ENCODE results near the gene PHLPP1.

The PHLPP1 gene

DNA sequence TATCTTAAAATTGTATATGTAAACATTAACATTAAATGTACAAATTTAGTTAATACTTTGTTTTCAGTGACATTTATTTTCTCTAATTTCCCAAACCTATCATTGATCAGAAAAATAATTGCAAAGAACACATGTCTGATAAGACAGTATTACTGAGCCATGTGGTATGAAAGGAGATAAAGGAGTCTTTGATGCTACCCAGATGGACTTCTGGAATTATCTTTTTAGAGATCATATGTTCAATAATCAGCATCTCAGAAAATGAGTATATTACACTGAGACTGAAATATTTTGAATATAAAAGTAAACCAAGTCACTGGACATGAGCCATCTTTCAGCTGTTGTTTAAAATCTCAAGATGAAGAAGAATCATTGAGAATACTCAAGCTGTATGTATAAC lies 153.3 kb downstream of the PHLPP1 start:
- Histone ChIP-seq H3F3A (ENCODE audit: insufficient read depth, low read length) (peaks cover 24% of the 10 kb centered on the region), H3K27me3 (replicated peaks; ENCODE audit: insufficient read depth, low read length) (no peaks in the 10 kb centered on the region), H3K4me2 (ENCODE audit: low read depth, low read length) (peak overlapping the region; percentile 80), H3K9me2 (replicated peaks; ENCODE audit: insufficient read depth, low read length) (no peaks in the 10 kb centered on the region), H3K79me2 (ENCODE audit: low read length) (no peaks in the 10 kb centered on the region), H3K9me3 (replicated peaks; ENCODE audit: insufficient read depth, low read length) (no peaks in the 10 kb centered on the region), H3K27ac (ENCODE audit: low read length) (peak overlapping the region; percentile 86; the same call in 1 of the 2 replicates), H3K36me3 (replicated peaks; ENCODE audit: insufficient read depth, low read length) (no peaks in the 10 kb centered on the region), H4K20me1 (ENCODE audit: insufficient read depth, low read length) (no peaks in the 10 kb centered on the region), H3K4me1 (ENCODE audit: low read length) (peaks cover 24% of the 10 kb centered on the region), H3K9ac (ENCODE audit: low read length) (0 out of 2 replicates have a peak overlapping the region, but pooled peaks have one; percentile 57), H2AFZ (ENCODE audit: low read length) (peak overlapping the region; percentile 92; the same call in 1 of the 2 replicates), H3K4me3 (ENCODE audit: low read length) (0 out of 2 replicates have a peak overlapping the region, but pooled peaks have one; percentile 49)
- DNase-seq: no peak
- TF ChIP-seq EZH2 (optimal IDR thresholded peaks at IDR 0.05; ENCODE audit: low read depth, low read length) (no peak), CTCF (IDR thresholded peaks at IDR 0.05; ENCODE audit: low read length) (no peak), EZH2phosphoT487 (IDR thresholded peaks at IDR 0.05; ENCODE audit: low read length) (no peak)

DNA sequence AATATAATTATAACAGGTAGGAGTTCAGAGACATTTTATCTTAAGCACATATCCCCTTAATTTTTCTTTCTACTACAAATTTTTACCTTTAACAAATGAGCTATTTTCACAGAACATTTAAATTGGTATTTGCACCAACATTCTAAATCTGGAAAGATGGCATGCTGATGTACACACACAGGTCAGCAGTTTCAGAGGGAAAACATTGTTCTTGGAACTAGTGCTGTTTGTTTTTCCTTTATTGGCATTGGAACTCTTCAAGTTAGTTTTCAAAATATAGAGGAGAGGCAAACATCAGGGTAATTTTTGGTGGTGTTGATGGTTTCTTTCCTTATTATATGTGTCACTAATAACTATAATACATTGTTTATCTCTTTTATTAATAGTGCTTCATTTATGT lies 155.3 kb downstream of the PHLPP1 start:
- no peak overlapping the region; the same call in 1 of the 2 replicates for H3K4me3 ChIP-seq (ENCODE audit: low read length)
- no peaks in the 10 kb centered on the region for H4K20me1 ChIP-seq (ENCODE audit: insufficient read depth, low read length)
- no peaks in the 10 kb centered on the region for H3K9me3 ChIP-seq (replicated peaks; ENCODE audit: insufficient read depth, low read length)
- no peaks in the 10 kb centered on the region for H3K9me2 ChIP-seq (replicated peaks; ENCODE audit: insufficient read depth, low read length)
- H3K36me3 ChIP-seq (replicated peaks; ENCODE audit: insufficient read depth, low read length): no peaks in the 10 kb centered on the region
- no peak for TF ChIP-seq CTCF (IDR thresholded peaks at IDR 0.05; ENCODE audit: low read length)
- no peak for TF ChIP-seq EZH2 (optimal IDR thresholded peaks at IDR 0.05; ENCODE audit: low read depth, low read length)
- no peak for TF ChIP-seq EZH2phosphoT487 (IDR thresholded peaks at IDR 0.05; ENCODE audit: low read length)
- peak overlapping the region; percentile 80 for H3K4me2 ChIP-seq (ENCODE audit: low read depth, low read length)
- no peaks in the 10 kb centered on the region for H3K79me2 ChIP-seq (ENCODE audit: low read length)
- peaks cover 24% of the 10 kb centered on the region for H3K4me1 ChIP-seq (ENCODE audit: low read length)
- peak overlapping the region; percentile 86; the same call in 1 of the 2 replicates for H3K27ac ChIP-seq (ENCODE audit: low read length)
- no peak overlapping the region for H2AFZ ChIP-seq (ENCODE audit: low read length)
- DNase-seq: no peak
- peaks cover 24% of the 10 kb centered on the region for H3F3A ChIP-seq (ENCODE audit: insufficient read depth, low read length)
- H3K9ac ChIP-seq (ENCODE audit: low read length): no peak overlapping the region
- no peaks in the 10 kb centered on the region for H3K27me3 ChIP-seq (replicated peaks; ENCODE audit: insufficient read depth, low read length)

DNA sequence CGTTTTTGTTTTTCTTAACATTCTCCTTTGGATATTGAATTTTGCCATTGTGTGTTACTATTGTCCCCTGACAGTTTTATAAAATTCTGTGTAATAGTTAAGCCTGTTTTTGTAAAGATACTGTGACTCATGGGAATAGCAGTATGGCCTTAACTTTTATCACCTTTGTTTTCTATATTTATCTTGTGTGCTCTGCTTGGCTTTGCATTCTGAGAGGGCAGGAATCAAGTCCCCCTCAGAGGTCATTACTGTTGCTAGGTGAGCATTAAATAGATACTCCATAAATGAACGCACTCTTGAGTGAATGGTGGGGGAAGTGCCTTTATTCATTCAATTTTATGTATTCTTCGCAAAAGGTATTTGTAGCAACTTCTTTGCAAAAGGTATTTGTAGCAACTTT lies 160.0 kb downstream of the PHLPP1 start:
- no peak overlapping the region for H3K27ac ChIP-seq (ENCODE audit: low read length)
- no peak overlapping the region for H3K4me2 ChIP-seq (ENCODE audit: low read depth, low read length)
- no peak overlapping the region for H3K4me3 ChIP-seq (ENCODE audit: low read length)
- H3K36me3 ChIP-seq (replicated peaks; ENCODE audit: insufficient read depth, low read length): no peaks in the 10 kb centered on the region
- H3K9me2 ChIP-seq (replicated peaks; ENCODE audit: insufficient read depth, low read length): no peaks in the 10 kb centered on the region
- H3F3A ChIP-seq (ENCODE audit: insufficient read depth, low read length): peaks cover 6% of the 10 kb centered on the region; the same call in 1 of the 2 replicates
- no peak overlapping the region for H2AFZ ChIP-seq (ENCODE audit: low read length)
- TF ChIP-seq CTCF (IDR thresholded peaks at IDR 0.05; ENCODE audit: low read length): no peak
- no peak for TF ChIP-seq EZH2 (optimal IDR thresholded peaks at IDR 0.05; ENCODE audit: low read depth, low read length)
- TF ChIP-seq EZH2phosphoT487 (IDR thresholded peaks at IDR 0.05; ENCODE audit: low read length): no peak
- no peaks in the 10 kb centered on the region for H3K27me3 ChIP-seq (replicated peaks; ENCODE audit: insufficient read depth, low read length)
- H3K9me3 ChIP-seq (replicated peaks; ENCODE audit: insufficient read depth, low read length): no peaks in the 10 kb centered on the region
- H3K4me1 ChIP-seq (ENCODE audit: low read length): peaks cover 11% of the 10 kb centered on the region
- H3K79me2 ChIP-seq (ENCODE audit: low read length): no peaks in the 10 kb centered on the region
- no peak overlapping the region for H3K9ac ChIP-seq (ENCODE audit: low read length)
- DNase-seq: no peak
- H4K20me1 ChIP-seq (ENCODE audit: insufficient read depth, low read length): no peaks in the 10 kb centered on the region
